Measurements from ENCODE around the gene CPN1. TPM values are rescaled to one million over a fixed set of nuclear protein-coding genes. Genes with fewer than 3 reads are reported as not detected.

The CPN1 gene
- total and polyA plus RNA-seq, 2 of the 8 experiments (the other 6 are each of a cell fraction or from before 2014, with no cell fraction given), result 0.15 to 0.20 TPM

DNA sequence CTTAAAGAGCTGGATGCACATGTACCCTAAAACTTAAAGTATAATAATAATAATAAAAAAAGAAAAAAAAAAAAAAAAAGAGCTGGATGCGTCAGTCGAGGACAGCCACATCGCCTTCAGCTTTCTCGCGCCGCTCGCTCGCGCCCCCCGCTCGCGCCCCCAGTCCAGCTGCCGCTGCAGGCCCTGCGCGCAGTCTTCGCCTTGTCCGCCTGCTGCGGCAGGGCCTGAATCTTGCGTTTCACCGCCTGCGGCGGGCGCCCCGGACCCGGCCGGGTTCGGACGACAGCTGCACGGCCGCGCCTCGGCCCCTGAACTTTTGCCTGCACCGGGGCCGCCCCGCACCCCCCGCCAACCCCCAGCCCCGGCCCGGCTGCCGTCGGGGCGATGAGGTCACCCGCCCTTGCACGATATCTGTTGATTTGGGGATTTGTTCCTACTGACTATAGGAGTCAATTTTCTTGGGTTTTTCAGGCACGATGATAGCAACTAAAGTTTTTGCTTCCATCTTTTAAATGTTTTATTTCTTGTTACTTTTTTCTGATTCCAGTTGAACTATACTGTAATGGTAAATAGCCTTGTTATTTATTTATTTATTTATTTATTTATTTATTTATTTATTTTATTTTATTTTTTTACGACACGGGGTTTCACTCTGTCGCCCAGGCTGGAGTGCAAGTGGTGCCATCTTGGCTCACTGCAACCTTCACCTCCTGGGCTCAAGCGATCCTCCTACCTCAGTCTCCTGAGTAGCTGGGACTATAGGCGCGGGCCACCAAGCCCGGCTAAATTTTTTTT, 33.5 kb upstream of the CPN1 start:
- Histone ChIP-seq H4K91ac (replicated peaks; ENCODE audit: insufficient read length, low read length) (no peak overlapping the region), H3K14ac (ENCODE audit: insufficient read length) (no peak overlapping the region), H2AK5ac (ENCODE audit: low read depth, low read length) (no peak overlapping the region), H3K9ac (replicated peaks in 1 of 4; ENCODE audit: extremely low read depth in 1 of 4, low read depth in 3 of 4, low read length in 3 of 4) (no peak overlapping the region), H2BK15ac (ENCODE audit: low read length) (no peak overlapping the region), H4K20me1 (replicated peaks in 1 of 2; ENCODE audit: control insufficient read depth in 1 of 2, insufficient read depth in 2 of 2, low read length in 2 of 2) (no peaks in the 10 kb centered on the region), H3K18ac (ENCODE audit: extremely low read depth, low read length) (no peak overlapping the region), H3K23ac (ENCODE audit: insufficient read length) (no peak overlapping the region), H3K4me2 (ENCODE audit: insufficient read depth in 1 of 2, low read depth in 2 of 2, low read length in 2 of 2) (no peak overlapping the region), H3K4ac (replicated peaks; ENCODE audit: insufficient read length, low read depth, low read length) (no peak overlapping the region), H3K56ac (replicated peaks; ENCODE audit: insufficient read length, low read depth, low read length) (no peak overlapping the region), H2BK20ac (ENCODE audit: low read length) (no peak overlapping the region), H4K5ac (ENCODE audit: insufficient read length, low read depth, low read length) (no peak overlapping the region), H2BK5ac (ENCODE audit: low read depth, low read length) (no peak overlapping the region), H4K8ac (ENCODE audit: extremely low read depth, insufficient read depth, low read length) (no peak overlapping the region), H3K27ac (ENCODE audit: low read depth, low read length) (no peak overlapping the region), H3K27me3 (replicated peaks in 1 of 4; ENCODE audit: control insufficient read depth in 3 of 4, extremely low read depth in 1 of 4, insufficient read depth in 3 of 4, low read length in 3 of 4) (no peaks in the 10 kb centered on the region), H3K79me1 (ENCODE audit: low read depth, low read length) (no peaks in the 10 kb centered on the region), H2BK12ac (ENCODE audit: low read depth, low read length) (no peak overlapping the region), H3K23me2 (ENCODE audit: low read depth, low read length) (no peaks in the 10 kb centered on the region), H2AFZ (ENCODE audit: low read length) (no peak overlapping the region), H3K36me3 (ENCODE audit: control insufficient read depth in 2 of 4, insufficient read depth in 4 of 4, low read length in 3 of 4) (no peaks in the 10 kb centered on the region), H3K9me3 (ENCODE audit: insufficient read depth in 2 of 2, low read depth in 1 of 2, low read length in 1 of 2) (no peaks in the 10 kb centered on the region), H3K79me2 (ENCODE audit: control insufficient read depth in 1 of 2, insufficient read depth in 2 of 2, low read length in 2 of 2) (no peaks in the 10 kb centered on the region), H3K4me3 (ENCODE audit: extremely low read depth in 1 of 4, insufficient read depth in 2 of 4, low read depth in 3 of 4, low read length in 4 of 4) (no peak overlapping the region), H2BK120ac (replicated peaks; ENCODE audit: low read depth, low read length) (no peak overlapping the region), H3K4me1 (replicated peaks in 1 of 4; ENCODE audit: control insufficient read depth in 3 of 4, insufficient read depth in 4 of 4, low read length in 3 of 4) (peaks cover 0 to 2% (median 0%) of the 10 kb centered on the region in 4 experiments; a peak in 1 of 7 replicates)
- no peak for DNase-seq (ENCODE audit: low read depth in 1 of 2, low spot score in 2 of 2)
- ChIA-PET CTCF (ENCODE audit: partially characterized antibody) (no interaction called here), POLR2A (ENCODE audit: partially characterized antibody) (no interaction called here)
- no peak for TF ChIP-seq EZH2 (IDR thresholded peaks at IDR 0.05; ENCODE audit: low read depth, low read length, severe bottlenecking)
- TF ChIP-seq NRF1 (IDR thresholded peaks at IDR 0.05; ENCODE audit: low read depth, low read length), result no peak
- TF ChIP-seq JUND (IDR thresholded peaks at IDR 0.05; ENCODE audit: low read length), result no peak
- TF ChIP-seq EP300 (IDR thresholded peaks at IDR 0.05; ENCODE audit: borderline replicate concordance in 1 of 2, low read depth in 2 of 2, low read length in 2 of 2), result no peak
- TF ChIP-seq CHD1 (IDR thresholded peaks at IDR 0.05; ENCODE audit: low read depth, low read length), result no peak
- TF ChIP-seq, protein P1, sequence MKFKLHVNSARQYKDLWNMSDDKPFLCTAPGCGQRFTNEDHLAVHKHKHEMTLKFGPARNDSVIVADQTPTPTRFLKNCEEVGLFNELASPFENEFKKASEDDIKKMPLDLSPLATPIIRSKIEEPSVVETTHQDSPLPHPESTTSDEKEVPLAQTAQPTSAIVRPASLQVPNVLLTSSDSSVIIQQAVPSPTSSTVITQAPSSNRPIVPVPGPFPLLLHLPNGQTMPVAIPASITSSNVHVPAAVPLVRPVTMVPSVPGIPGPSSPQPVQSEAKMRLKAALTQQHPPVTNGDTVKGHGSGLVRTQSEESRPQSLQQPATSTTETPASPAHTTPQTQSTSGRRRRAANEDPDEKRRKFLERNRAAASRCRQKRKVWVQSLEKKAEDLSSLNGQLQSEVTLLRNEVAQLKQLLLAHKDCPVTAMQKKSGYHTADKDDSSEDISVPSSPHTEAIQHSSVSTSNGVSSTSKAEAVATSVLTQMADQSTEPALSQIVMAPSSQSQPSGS (IDR thresholded peaks at IDR 0.05; ENCODE audit: low read length), result no peak
- WGBS, 2 experiments (ENCODE audit: extremely low coverage in 1 of 2, insufficient coverage in 1 of 2, insufficient read length in 1 of 2, insufficient replicate concordance in 2 of 2, low coverage in 1 of 2, low lambda C conversion rate in 2 of 2, missing lambda C conversion rate in 1 of 2), result 95% methylated on average over 17 of the region's 51 CpGs; no CpG with 5 or more reads in 1 of the 2 experiments
- FAIRE-seq, result no peak
